Ovary (tissue), 9 donors: ENCODE data around the gene KRTAP10-2. TPM values are rescaled to one million over a fixed set of nuclear protein-coding genes. Genes with fewer than 3 reads are reported as not detected.
A peak's percentile ranks its signal among the peaks of the same experiment; 100 is the strongest.

Experiments
- DNase-seq, 5 donors: peaks; one replicate each; pipeline ENCODE4 v3.0.0-alpha.2; 2019 to 2020
- H3K27ac ChIP-seq, 2 donors: fragments of 200-600 bp; one replicate each; pipeline versions ENCODE4 v1.5.1 to v1.8.0; 2019 to 2022
- H3K27me3 ChIP-seq: fragments of 200-600 bp; one replicate; pipeline ENCODE4 v1.8.0; 2022
- H3K36me3 ChIP-seq: fragments of 200-600 bp; sonication (generic); one replicate; pipeline ENCODE4 v1.5.1; 2019
- H3K4me1 ChIP-seq: one replicate; pipeline ENCODE4 v1.8.1; 2013; ENCODE audit warnings: mild to moderate bottlenecking, moderate library complexity; ENCODE audit not compliant: insufficient read depth
- H3K4me3 ChIP-seq: fragments of 200-600 bp; sonication (generic); one replicate; pipeline ENCODE4 v1.5.1; 2017
- H3K9me3 ChIP-seq, 2 donors: fragments of 200-600 bp in 1 of 2; sonication (generic) in 1 of 2; one replicate each; pipeline versions ENCODE4 v1.5.1 to v1.8.1; 2013 to 2019; ENCODE audit warnings: mild to moderate bottlenecking in 1 of 2, moderate library complexity in 1 of 2
- CTCF ChIP-seq, 3 donors: fragments of 450-650 bp in 2 of 3; fragments of 200-600 bp in 1 of 3; IDR thresholded peaks; one replicate each; pipeline versions ENCODE4 v1.5.1 to v1.8.0; 2016 to 2022; ENCODE audit warnings: antibody characterized with exemption in 3 of 3, mild to moderate bottlenecking in 1 of 3
- EP300 ChIP-seq: sonication (generic); formaldehyde crosslinking; IDR thresholded peaks from one replicate; pipeline ENCODE4 v1.6.1; 2017; ENCODE audit warnings: antibody characterized with exemption
- POLR2A ChIP-seq: fragments of 450-650 bp; IDR thresholded peaks from one replicate; pipeline ENCODE4 v1.6.1; 2017; ENCODE audit warnings: antibody characterized with exemption, mild to moderate bottlenecking, moderate library complexity
- WGBS, 3 donors: extraction: QIAGEN DNeasy Blood & Tissue Kit in 1 of 3; methylation state at CpG; one replicate each; pipeline versions ENCODE4 v1.1.5 to v1.1.7; 2013 to 2017; 5-methylcytosine and 5-hydroxymethylcytosine counted together
- intact Hi-C, 4 donors: fragments of 100-400 bp; cut with DNase I; formaldehyde crosslinking; loops; one replicate each; pipeline versions ENCODE4 v1.11.0 to v1.15.1; 2022 to 2023
- polyA plus RNA-seq, 2 donors: library from polyadenylated mRNA; stranded (reverse); fragments of 200-250 nt in 1 of 2; fragments of 350-450 nt in 1 of 2; fragmentation: Illumina TruSeq in 1 of 2; extraction: RNeasy Lipid Tissue Mini Kit (QIAGEN cat#74804) in 1 of 2; gene quantifications; one replicate each; pipeline ENCODE4 v1.2.3, GENCODE V29; 2013 to 2014
- total RNA-seq, 7 donors: library from RNA; depleted of rRNA in 2 of 7; stranded (reverse); fragments of >200 nt in 2 of 7; fragmentation: NEBNext Ultra II Directional in 3 of 7; extraction: Animal tissue kit (Norgen Biotek cat#: 25700) in 3 of 7; gene quantifications; one replicate each; pipeline versions ENCODE4 v1.1.0 to v1.2.4, GENCODE V29; 2016 to 2023
- donor health status: DM: no; HTN: no; CAD: no; lungs with moderate emphysema.
- donor health status: DM: no; HTN: no; CAD: no.
- donor health status: Bipolar disorder and iron deficiency.
- donor health status: DM: yes; HTN: yes; CAD: no.
- donor health status: DM: no; HTN: no; CAD: no.
- donor health status: DM: yes; HTN: yes; CAD: no.

KRTAP10-2 gene
- total and polyA plus RNA-seq, 9 donors = not detected

DNA sequence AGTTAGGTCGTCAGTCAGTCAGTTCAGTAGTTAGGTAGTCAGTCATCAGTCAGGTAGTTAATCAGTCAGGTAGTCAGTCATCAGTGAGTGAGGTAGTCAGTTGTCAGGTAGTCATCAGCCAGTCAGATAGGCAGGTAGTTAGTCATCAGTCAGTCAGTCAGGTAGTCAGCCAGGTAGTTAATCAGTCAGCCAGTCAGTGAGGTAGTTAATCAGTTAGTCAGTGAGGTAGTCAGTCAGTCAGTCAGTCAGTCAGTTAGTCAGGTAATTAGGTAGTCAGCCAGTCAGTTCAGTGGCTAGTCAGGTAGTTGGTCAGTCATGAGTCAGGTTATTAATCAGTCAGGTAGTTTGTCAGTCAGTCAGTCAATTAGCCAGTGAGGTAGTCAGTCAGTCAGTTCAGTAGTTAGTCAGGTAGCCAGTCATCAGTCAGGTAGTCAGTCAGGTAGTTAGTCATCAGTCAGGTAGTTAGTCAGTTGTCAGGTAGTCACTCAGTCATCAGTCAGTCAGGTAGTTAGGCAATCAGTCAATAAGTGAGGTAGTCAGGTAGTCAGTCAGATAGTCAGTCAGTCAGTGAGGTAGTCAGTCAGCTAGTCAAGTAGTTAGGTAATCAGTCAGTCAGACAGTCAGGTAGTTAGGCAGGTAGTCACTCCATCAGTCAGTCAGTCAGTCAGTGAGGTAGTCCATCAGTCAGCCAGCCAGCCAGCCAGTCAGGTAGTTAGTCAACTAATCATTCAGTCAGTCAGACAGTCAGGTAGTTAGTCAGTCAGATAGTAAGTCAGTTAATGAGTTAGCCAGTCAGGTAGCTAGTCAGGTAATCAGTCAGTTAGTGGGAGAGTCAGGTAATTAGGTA, 27.5 kb downstream of the KRTAP10-2 start:
- 73 to 85% (median 84%) methylated on average over 1 of the region's 1 CpG for WGBS, 3 donors
- intact Hi-C loops = loop anchor here in 1 of 4 donors (10.0 kb wide), 1 partner anchor 201 kb away; no protein-coding TSS in a partner anchor
- H3K27me3 ChIP-seq = no peaks in the 10 kb centered on the region
- H3K4me1 ChIP-seq = no peaks in the 10 kb centered on the region
- DNase-seq = no peak
- no peaks in the 10 kb centered on the region for H3K9me3 ChIP-seq
- H3K4me3 ChIP-seq = no peak overlapping the region
- H3K27ac ChIP-seq = no peak overlapping the region
- H3K36me3 ChIP-seq = no peaks in the 10 kb centered on the region
- TF ChIP-seq POLR2A (no peak), EP300 (no peak), CTCF (IDR thresholded peaks at IDR 0.05) (no peak)

DNA sequence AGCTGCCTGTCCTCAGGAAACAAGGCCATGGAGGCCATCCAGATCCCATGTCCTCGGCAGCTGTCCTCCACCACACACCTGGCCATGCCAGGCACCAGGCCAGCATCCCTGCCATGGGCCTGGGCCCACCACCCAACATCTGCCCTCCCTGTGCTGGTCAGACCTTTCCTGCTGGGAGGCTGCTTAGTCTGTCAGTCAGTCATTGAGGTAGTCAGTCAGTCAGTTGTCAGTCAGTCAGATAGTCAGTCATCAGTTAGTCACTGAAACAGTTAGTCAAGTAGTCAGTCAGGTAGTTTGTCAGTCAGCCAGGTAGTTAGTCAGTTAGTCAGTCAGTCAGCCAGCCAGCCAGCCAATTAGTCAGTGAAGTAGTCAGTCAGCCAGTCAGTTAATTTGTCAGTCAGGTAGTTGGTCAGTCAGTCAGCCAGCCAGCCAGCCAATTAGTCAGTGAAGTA, 28.5 kb downstream of the KRTAP10-2 start:
- no peaks in the 10 kb centered on the region for H3K27me3 ChIP-seq
- TF ChIP-seq EP300 = no peak
- no peak for TF ChIP-seq CTCF (IDR thresholded peaks at IDR 0.05)
- no peak for TF ChIP-seq POLR2A
- H3K4me1 ChIP-seq = no peaks in the 10 kb centered on the region
- no peaks in the 10 kb centered on the region for H3K36me3 ChIP-seq
- no peak for DNase-seq
- H3K4me3 ChIP-seq = no peak overlapping the region
- no peak overlapping the region for H3K27ac ChIP-seq
- intact Hi-C loops = loop anchor here in 1 of 4 donors (10.0 kb wide), 1 partner anchor 202 kb away; no protein-coding TSS in a partner anchor
- WGBS, 3 donors = 62 to 86% (median 79%) methylated on average over 1 of the region's 1 CpG
- no peaks in the 10 kb centered on the region for H3K9me3 ChIP-seq

GRCh38 chr21:44521928-44522752, 29.2 kb downstream of the KRTAP10-2 start:
- Histone ChIP-seq H3K36me3 (no peaks in the 10 kb centered on the region), H3K4me1 (no peaks in the 10 kb centered on the region), H3K27ac (no peak overlapping the region), H3K9me3 (no peaks in the 10 kb centered on the region), H3K4me3 (no peak overlapping the region), H3K27me3 (no peaks in the 10 kb centered on the region)
- intact Hi-C loops = loop anchor here in 1 of 4 donors (10.0 kb wide), 1 partner anchor 203 kb away; no protein-coding TSS in a partner anchor
- peak in 2 of 5 donors; percentile 6 to 28 for DNase-seq
- 85 to 86% (median 86%) methylated on average over 33 of the region's 33 CpGs for WGBS, 3 donors
- no peak for TF ChIP-seq CTCF (IDR thresholded peaks at IDR 0.05)
- TF ChIP-seq EP300 = no peak
- TF ChIP-seq POLR2A = no peak

DNA sequence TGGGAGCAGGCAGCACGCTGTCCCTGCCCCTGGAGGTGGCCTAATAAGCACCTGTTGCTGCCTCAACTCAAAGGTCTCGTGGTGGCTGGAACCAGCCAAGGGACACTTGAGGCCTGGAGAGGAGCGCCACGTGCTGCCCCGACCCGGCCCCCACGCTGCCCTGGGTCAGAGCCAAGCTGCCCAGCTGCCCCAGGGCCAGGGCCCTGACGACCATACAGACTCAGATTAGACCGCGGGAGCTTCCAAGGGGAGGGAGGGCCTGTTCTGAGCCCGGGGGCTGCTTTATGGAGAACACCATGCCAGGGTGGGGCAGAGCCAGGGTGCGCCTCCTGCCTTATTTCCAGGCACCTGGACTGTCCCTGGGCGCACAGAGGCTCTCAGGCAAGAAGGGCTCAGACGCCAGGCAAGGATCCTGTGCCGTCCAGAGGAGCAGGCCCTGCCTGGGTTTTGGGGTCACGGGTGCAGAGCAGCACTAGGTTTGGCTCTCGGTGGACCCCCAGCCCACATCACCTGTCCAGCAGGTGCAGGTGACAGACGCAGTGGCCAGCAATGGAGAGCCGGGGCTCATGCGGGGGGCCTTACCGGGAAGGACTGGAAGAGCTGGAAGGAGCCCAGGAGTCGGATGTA, 29.9 kb downstream of the KRTAP10-2 start:
- intact Hi-C loops = loop anchor here in 1 of 4 donors (10.0 kb wide), 1 partner anchor 203 kb away; no protein-coding TSS in a partner anchor
- Histone ChIP-seq H3K27me3 (no peaks in the 10 kb centered on the region), H3K9me3 (no peaks in the 10 kb centered on the region), H3K36me3 (no peaks in the 10 kb centered on the region), H3K27ac (no peak overlapping the region), H3K4me3 (no peak overlapping the region), H3K4me1 (no peaks in the 10 kb centered on the region)
- DNase-seq = peak in 1 of 5 donors; percentile 15
- WGBS, 3 donors = 81 to 87% (median 87%) methylated on average over 19 to 22 of the region's 22 CpGs
- TF ChIP-seq CTCF (IDR thresholded peaks at IDR 0.05) (no peak), POLR2A (no peak), EP300 (no peak)
